ENCODE data around the gene LRTM2.

Gene LRTM2

DNA sequence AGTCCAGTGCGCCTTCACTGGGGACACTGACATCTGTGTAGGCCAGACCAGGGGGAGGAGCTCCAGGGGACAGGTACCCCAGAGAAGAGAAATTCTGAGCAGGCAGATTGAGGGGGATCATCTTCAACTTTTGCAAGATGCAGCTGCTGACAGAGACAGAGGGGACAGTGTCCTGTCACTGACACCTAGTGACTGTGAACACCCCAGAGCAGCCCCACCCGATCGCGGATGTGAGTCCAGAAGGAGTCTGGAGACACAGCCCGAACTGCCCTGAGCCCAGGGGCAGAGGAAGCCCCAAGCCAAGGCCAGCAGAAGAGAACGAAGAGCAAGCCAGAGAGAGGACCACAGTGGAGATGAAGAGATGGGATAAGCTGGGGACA lies 21.7 kb upstream of the LRTM2 start:
- DNase-seq = no peak

DNA sequence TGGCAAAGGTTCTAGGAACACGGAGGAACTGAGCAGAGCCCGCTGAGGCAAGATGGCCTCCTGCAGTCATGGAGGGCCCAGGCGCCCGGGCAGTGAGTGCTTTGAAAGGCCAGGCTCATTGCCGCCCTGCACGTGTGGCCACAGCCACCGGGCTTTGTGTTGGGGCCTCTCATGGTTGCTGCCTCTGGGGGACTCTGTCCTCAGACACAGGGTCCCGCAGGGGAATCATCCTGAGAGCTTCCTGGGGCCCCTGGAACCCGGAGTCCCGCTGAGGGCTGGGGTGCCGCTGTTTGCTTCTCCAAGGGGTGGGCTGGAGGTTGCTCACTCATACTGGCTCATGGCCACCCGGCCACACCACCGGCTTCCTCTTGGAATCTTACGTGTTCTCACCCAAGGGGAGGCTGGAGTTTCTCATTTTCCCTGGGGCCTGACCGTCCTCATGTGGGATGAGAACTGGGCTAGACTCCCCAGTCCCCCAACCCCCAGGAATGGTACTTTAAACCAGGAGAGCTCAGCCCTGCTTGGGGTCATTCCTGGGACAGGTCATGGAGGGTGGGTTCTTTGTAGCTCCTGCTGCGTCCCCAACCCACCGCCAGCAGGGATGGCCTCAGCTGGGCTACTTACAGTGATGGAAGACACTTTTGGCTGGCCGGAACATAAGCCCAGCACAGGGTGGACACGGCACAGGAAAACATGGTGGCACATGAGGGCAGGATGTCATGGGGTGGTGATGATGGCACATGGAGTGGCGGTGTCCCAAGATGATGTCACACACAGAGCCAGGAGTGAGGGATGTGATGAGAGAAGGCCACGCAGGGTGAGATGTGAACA lies 21.1 kb upstream of the LRTM2 start:
- DNase-seq = no peak

DNA sequence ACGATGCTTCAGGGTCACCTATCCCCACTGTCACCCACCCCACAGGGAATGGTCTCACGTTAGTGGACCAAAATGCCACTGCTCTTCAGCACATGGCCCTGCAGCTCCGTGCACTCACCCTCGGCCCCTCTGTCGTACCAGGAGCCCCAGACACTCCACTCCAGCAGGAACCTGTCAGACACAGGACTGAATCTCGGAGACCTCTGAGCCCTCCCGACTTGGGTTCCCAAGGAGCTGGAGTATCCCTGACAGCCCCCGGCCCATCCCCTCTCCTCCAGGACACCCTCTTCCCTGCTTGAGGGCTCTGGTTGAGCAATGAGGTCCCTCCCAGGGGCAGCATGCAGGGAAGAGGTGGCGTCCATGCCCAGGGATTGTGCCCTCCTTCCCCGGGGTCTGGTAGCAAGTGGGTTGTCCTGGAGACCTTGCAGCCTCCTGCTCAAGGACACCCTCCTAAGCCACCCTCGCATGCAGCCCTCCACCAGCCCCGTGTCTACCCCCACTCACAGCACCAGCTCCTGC lies 20.4 kb upstream of the LRTM2 start:
- DNase-seq = no peak

DNA sequence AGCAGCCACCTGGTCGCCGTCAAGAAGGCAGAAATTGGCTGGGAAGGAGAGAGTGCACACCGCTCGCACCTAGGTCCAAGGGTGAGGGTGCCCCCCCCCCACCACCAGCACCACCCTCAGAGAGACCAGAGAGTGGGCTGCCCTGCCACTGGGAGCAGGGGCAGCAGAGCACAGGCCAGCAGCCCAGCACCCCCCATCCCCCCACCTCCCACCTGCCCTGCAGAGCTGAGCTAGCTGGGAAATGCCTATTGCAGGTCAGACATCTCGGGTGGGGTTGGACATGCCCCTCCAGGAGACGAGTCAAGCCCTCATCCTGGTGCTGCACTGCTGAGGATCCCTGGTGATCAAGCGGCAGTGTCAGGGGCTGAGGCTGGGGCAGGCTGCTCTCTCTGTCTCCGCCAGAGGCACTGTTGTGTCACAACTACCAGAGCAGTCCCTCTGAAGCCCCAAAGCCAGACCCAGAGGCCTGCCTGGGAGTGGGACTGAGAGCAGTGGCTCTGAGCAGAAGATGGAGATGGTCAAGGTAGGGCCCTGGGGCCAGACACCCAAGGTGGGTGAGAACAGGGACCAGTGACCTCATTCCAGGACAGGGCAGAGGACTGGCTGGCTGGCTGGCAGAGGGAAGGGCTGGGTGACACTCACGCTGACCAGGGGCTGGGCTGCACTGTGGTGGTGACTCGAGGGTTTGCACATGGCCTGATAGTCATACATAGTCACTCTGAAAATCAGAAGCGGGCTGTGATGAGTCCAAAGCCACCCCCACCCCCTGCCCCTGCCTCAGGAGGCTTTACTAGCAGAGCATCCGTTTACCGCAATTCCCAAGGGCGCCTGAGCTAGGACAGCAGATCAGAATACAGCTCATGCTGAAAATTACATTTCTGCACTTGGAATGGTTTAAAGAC lies 19.7 kb upstream of the LRTM2 start:
- DNase-seq = no peak

DNA sequence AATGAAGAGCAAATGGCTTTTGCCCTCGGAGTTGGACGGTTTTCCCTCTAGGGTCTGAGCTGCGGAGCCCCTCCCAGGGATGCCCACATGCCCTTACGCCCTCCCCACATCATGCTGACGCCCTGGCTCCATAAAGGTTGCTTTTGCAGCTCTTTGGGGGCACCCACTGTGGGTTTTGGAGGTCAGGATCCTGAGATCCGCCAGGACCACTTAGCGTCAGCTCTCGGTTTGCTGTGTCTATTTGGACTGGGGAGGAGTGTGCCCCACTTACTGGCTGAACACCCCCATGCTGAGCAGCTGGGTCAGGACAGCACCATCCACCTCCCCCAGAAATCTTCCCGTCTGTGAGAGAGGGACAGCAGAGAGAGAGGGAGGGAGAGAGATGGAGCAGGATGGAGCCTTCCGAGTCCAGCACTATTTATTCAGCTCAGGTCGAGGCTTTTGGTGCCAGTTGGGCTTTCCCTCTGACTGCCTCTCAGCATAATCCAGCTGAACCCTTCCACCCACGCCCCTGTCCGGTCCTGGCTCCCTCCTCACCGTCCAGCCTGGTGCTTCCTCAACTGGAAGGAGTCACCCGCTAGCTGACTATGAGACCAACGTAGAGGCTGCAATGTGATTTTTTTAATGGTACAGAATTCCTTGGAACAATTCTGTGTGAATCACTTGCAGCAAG lies 18.9 kb upstream of the LRTM2 start:
- DNase-seq = no peak

DNA sequence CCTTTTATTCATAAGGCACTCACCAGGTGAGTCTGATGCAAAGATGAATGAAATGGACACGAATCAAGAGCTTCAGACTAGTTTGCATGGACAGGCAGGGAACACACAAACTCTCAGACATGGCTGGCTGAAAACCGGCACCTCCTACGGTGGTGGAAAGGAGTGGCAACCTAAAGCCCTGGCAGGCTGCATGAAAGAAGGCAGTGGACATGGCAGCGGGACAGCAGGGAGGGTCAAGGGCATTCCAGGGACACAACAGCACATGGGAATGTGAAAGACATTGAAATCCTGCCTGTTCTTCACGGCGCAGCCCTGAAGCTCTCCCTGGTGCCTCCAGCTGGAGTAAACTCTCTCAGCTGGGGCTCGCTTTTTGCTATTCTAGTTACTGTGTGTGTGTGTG lies 16.6 kb upstream of the LRTM2 start:
- DNase-seq = no peak

DNA sequence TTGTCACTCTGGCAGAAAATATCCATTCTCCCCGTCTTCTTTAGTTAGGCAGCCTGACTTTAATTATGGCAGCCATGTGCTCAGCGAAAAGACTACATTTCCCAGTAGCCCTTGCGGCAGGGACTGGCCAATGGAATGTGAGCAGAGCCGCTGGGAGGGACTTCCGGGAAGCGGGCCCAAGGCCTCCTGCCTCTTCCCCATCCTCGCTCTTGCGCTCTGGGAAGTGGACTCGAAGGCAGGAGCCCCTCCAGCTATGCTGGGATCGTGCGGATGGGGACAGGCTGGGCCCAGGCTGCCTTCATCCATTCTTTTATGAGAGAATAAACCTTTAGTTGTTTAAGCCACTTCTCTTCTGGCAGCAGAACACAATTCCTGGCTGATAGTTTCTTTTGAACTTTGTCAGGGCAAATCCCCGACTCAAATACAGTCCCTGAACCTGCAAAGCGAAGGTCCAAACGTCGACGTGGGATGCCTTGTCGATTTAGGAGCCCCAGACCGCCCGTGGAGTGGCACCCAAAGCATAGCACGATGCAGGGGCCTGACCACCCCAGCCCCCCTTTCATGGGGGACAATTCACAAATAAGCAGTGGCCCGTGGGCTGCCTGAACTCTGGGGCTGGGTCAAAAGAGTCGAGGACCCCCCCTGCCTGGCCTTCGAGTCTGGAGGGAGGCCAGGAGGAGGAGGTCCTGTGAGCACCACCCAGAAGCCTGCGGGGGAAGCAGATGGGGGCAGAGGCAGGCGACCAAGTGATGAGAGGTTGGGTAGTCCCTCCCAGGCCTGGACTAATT lies 15.6 kb upstream of the LRTM2 start:
- peak; percentile 35 for DNase-seq

DNA sequence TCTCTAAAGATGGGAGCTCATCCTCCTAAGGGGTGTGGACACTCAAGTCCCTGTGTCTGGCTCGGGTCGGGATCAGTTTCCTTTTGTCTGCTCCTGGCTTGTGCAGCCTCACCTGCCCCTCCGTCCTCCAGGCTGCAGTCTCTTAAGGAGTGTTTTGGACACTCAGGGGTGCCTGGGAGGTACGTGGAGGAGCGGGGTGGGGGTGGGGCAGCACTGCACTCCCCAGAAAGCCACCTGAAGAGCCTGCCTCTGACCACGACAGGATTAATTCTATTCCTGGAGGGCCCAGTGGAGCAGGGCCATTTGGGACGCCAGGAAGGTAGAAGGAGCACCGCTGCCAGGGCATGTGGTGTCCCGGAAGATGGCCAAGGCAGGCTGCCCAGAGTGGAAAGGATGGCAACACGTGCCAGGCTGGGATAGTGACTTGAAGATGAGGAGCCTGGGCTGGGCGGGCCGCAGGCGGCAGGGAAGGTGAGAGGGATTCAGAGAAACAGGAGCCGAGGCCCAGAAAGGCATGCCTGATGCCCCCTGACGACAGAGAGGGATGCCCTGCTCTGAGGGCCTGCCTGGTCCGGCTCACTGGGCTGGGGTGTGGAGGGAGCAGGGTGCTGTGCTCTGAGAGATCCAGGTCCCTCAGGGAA lies 14.8 kb upstream of the LRTM2 start:
- no peak for DNase-seq

DNA sequence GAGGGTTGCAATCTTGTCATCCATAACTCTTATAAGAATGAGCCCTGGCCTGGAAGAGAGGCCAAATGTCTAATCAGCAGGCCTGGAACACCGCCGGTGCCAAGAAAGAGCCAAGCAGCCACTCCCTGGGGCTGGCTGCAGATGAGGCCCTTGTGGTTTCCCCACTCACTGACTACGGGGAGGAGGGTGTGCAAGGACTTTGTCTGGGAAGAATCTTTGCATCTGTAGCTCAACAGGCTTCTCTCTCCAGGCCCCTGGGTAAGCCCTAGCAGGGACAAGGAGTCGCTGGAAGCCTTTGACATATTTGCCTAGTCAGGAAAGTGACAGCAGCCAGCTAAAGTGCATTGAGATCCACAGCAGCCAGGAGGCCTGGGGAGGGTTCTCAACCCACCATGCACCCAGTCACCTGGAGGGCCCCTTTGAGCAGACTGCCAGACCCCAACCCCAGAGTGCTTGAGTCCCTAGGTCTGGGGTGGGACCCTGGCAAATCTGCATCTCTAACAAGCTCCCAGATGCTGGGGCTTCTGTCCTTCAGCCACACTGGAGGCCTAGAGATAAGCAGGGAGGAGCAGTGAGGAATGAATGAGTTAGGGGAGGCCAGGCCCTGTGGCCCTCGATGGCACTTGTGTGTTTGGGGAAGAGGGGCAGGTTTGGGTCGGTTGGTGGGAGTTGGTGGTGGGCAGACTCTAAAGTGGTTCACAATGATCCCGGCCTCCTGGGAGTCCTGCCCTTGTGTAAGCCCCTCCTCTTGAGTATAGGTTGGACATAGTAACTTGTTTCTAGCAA lies 13.9 kb upstream of the LRTM2 start:
- no peak for DNase-seq

DNA sequence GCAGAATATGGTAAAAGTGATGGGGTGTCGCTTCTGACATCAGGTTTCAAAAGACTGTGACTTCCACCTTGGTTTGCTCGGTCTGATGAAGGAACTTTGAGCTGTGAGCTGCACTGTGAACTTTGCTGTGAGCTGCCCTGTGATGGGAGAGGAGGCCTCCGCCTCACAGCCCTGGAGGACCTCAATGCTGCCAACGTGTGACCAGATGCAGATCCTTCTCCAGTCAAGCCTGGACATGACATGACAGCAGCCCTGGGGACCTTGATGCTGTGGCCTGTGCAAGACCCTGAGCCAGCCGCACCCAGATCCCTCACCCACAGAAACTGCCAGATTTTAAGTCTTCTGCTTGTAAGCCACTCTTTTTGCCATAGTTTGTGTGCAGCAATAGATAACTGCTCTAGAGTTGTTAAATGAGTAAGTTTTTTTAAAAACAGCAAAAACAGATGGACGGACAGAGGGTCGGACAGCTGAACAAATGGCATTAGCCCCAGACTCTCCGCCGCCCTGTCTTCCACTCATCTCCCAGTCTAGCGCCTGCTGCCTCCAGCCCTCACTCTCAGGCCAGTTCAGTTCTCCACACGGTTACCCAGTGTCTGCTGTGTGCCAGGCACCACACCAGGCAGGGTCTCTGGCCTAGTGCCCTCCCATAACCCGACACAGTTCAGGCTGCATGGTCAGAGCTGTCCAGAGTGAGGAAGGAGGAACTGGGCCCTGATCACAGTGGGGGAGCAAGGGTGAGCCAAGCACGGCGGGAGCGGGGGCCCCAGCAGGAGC lies 13.1 kb upstream of the LRTM2 start:
- no peak for DNase-seq

DNA sequence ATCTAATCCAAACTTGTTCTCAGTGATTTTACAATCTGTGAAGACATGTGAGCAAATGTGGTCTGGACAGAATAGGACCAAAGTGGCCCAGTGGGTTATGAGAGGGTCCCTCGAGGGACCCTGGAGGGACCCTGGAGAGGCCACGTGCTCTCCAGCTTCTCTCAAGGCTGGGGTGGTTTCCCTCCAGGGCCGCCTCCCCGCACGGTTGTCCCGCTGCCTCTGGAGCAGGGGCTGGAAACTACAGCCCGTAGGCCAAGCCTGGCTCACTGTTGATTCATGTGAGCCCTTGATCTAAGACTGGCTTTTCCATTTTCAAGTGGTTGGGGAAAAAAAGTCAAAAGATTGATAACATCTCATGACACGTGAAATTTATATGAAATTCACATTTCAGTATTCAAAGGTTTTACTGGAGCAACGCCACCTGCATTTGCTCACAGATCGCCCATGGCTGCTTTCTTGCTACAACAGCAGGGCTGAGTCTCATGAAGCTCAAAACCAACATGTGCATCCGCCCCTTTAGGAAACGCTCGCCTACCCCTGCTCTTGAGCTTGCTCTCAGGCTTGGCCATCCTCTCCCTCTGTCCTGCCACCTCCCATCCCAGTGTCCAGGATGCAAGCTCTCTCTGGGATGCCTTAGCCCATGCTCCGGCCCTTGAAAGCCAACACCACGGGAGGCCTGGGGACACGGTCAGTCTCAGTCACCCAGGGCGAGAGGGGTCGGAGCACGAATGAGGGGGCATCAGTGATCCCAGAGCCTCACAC lies 12.1 kb upstream of the LRTM2 start:
- no peak for DNase-seq

DNA sequence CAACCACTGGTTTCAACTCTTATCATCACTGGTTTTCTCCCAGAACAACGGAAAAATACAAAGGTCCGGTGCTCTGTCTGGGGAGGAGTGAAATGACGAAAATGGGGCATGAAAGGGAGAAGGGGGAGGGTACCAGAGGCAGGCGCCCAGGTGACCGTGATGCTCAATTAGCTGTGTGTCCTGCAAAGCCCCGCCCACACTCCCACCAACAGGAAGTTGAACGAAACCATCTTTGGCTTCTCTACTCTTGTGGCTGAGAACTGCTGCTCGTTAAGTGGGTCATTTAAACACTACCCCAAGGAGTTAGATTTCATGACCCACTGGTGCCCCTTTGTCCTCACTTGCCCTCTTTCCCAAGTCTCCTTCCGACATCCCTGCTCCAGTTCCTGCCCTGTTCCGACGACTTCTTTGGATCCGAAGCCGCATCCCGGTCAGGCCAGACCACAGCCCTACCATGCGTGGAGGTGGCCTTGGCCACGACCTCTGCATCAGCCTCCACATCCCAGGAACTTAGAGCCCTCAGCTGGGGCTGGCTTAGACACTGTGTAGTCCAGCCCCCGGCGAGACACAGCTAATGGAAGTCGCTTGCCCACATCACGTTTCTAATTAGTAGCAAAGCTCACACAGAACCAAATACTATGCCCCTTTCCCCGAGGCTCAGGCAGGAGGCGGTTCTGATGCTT lies 11.4 kb upstream of the LRTM2 start:
- no peak for DNase-seq

DNA sequence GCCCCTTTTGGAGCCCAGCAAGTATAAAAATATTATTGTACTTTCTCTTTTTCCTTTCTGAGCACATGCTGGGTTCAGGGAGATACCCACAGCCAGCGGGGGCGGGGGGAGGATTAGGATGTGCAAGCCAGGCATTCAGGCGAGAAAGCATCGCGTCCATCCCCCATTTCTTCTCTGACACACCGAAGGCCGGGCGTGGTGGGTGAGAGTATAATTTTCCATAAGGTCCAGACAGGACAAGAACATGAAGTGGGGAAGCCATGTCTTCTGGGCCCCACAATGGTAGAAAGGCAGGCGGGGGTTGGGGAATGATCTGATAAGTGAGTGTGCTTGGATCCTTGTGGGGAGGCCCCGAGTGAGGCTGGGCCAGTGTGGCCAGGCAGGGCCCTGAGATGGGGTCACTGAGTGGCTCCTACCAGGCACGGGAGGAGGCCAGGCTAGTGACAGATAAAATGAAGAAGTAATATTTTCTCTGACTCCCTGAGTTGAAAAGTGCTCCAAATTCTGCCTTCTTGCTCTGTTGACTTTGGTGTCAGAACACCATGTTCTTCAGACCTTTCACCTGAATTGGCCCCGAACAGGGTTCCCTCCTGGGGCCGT lies 10.7 kb upstream of the LRTM2 start:
- DNase-seq = no peak

DNA sequence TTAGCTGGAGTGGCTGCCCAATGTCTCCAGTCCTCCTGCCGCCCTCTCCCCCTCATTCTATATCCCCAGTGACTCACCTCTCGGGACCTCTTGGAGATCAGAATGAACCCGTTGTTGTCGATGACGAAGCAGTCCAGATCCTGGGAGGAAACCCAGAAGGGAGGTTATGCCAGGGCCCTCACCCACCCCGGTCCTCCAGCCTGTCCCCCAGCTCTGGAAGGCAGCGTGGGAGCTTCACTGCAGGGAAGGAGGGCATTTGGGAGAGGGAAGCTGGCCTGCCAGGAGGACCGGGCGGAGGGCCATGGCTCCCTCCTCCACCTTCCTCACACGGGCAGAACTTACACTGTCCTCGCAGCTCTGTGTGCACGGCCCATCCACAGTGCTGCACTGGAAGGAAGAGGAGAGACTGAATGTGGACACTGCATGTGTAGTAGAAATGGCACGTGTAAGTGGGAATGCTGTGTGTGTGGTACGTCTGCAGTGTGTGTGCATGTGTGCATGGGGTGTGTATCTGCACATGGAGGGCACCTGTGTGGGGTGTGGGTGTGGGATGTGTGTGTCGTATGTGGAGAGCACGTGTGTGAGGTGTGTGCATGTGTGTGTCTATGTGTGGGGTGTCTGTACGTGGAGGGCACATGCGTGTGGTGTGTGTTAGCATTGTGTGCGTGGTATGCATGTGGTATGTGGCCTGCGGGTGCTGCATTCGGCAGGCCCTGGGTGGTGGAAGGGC lies 10.0 kb upstream of the LRTM2 start:
- DNase-seq = no peak

DNA sequence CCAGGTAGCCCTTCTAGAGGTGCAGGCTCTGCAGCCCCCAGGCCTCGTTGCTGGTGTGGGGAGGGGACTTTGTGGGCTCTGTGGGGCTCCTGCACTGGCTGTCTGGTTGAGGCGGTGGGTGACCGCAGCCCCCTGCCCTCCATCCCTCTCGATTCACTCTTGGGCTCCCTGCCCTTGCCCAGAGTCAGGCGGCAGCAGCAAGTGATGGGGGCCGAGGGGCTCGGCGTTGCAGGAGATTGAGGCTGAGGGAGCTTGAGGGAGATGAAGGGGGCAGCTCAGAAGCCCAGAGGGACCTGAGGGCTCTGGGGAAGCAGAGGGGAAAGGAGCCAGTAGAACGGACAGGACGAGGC lies 9.5 kb upstream of the LRTM2 start:
- no peak for DNase-seq

DNA sequence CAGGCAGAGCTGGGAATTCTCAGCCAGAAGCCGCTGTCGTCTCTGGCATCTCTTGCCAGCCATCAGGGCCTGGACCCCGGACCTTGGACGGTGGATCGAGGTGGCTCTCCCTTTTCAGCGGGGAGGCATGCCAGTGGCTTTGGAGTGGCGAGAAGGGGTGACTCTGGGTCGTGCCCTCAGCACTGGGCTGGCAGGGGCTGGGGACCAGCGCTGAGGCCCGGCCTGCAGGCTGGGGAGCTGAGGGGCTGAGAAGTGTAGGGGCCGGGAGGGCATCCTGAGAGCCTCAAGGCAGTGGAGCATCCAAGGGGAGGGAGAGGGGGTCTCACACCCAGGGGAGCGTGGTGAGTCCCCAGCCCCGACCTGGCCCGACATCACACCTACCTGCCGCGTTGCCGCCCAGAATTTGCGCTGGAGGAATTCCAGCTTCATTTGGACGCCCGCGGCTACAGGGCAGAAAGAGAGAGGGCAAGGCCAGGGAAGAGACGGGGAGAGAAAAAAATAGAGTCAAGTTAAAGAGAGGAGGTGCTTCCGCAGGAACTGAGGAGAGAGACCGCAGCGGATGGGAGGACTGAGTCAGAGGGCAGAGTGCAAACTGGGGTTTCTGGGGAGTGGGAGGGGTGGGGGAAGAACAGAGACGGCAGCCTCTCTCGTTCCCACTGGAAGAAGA lies 9.0 kb upstream of the LRTM2 start:
- DNase-seq = no peak

DNA sequence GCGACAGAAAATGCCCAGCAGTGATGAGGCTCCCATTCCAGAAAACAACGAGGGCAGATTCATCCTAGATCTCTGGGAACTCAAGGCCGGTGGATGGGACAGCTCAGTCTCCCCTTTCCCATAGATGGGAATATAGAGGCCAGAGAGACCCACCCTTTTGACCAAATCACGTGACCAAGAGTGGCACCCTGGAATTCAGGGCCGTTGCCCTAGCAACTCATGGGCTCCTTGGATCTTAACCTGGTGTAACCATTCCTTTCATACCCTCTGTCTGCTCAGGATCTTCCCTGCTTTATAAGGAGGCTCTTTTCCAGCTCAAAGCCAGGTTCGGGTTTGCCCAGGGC lies 8.4 kb upstream of the LRTM2 start:
- DNase-seq = no peak
